GM12873 (cell line): ENCODE measurements around the gene POU6F2.

Source experiments
- TF ChIP-seq, protein P1 (sequence below): IDR thresholded peaks from 2 replicates; pipeline ENCODE4 v1.5.1; 2012; ENCODE audit warnings: low read depth, mild to moderate bottlenecking, moderate library complexity, low read length, control low read depth; ENCODE audit not compliant: insufficient read depth; ENCODE audit errors: missing control alignments

Gene POU6F2

DNA sequence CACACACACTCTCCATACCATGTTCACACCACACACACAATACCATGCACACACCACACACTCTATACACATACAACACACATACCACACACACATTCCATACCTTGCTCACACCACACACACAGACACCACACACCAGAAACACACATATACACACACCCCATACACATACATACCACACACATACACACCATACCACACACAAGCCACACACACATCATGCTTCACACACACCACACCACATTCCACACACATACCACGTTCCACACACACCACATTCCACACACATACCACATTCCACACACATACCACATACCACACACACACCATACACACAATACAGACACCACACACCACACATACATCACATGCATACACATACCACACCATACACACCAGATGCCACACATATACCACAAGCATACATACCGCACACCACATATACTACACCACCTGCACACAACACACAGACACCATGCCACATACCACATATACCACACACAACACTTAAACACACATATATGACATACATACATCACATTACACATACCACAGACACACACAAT is 282.7 kb downstream of the POU6F2 start:
- TF ChIP-seq, protein P1, sequence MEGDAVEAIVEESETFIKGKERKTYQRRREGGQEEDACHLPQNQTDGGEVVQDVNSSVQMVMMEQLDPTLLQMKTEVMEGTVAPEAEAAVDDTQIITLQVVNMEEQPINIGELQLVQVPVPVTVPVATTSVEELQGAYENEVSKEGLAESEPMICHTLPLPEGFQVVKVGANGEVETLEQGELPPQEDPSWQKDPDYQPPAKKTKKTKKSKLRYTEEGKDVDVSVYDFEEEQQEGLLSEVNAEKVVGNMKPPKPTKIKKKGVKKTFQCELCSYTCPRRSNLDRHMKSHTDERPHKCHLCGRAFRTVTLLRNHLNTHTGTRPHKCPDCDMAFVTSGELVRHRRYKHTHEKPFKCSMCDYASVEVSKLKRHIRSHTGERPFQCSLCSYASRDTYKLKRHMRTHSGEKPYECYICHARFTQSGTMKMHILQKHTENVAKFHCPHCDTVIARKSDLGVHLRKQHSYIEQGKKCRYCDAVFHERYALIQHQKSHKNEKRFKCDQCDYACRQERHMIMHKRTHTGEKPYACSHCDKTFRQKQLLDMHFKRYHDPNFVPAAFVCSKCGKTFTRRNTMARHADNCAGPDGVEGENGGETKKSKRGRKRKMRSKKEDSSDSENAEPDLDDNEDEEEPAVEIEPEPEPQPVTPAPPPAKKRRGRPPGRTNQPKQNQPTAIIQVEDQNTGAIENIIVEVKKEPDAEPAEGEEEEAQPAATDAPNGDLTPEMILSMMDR = no peak

DNA sequence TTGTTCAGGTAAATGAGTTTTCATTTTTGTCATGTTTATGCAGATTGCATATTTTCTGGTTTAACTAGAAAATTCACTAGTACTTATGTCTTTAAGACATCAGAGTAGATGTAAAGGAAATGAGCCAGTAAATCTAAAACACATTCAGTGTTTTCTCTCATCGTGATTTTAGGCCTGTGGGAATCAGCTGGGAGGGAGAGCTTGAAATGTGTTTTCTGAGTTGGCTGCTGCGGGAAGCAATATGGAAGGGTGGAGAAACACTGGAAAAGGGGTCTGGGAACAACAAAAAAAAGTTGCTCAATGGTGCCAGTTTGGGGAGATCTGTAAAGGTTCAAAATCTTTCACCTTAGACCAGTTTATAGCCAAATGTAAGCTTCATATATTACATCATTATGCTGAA is 284.1 kb downstream of the POU6F2 start:
- TF ChIP-seq, protein P1 = no peak

DNA sequence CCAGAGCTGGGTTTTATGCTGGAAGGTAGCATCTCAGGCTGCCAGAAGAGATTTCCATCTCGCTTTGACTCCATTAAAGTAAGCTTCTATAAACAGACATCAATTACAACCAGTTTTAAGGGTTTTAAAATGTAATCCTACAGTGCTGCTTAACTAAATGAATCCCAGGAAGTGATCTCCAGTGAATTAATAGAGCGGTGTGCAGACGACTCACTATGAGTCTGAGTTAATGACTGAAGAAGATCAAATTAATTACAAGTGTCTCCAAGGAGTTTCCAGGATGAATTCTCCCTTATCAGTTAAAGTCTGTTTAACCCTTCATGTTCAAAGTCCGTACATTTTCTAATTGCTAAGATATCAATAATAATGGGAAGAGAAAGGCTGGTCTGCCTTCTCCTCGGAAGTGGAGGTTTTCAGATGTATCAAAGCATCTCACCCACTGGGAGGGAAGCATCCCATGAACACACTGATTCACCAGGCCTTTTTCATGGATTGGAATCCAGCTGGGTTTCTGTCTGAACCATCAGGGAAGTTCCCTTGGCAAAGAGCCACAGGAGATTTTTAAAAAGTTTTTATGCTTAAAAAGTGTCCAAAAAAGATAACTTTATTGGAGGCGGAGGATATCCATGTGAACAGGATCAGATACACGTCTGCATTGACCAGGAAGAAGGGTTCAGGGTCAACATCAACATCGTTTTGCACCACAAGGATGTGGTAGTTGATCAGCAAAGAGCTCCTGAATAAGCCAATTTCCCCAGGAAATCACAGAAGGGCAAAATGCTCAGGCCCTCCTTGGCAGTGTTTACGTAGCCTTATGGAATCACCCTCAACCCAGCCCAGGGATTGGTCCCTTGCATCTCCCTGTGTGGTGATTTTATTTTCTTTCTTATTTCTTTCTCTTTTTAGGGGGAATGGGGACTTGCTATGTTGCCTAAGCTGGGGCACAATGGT is 288.2 kb downstream of the POU6F2 start:
- TF ChIP-seq, protein P1 = no peak

DNA sequence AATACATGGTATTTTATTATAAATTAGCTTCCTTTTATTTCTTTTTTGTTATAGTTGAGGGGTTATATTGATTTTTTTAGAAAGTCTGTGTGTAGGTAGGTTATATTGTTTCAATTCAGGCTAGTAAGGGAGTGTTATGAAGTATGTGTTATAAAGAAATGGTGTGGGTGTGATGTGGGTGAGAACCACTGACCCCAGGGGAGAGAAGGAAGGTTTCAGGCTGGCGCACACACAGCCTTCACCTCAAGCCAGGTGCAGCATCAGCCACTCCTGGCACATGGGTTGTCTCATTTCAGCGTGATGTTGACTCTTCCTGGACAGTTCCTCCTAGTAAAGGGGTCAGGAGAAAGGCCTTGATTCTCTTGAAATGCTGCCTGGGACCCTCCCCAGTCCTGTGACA is 291.3 kb downstream of the POU6F2 start:
- TF ChIP-seq, protein P1 = no peak

DNA sequence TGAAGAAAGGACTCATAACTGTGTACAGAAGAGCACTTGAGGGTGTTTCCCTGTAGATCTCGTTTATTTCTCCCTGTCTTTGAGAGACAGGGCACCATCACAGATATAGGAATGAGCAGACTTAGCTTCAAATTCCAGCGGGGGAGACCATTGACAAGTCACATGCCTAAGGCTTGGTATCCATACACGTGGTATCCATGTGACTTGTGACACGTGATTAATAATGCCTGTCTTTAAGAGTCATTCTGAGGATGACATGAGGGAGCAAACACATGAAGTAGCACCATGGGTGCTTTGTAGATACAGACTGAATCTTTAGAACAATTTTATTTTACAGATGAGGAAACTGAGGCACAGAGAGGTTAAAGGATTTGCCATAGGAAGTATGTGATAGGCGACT is 292.3 kb downstream of the POU6F2 start:
- TF ChIP-seq, protein P1 = no peak

DNA sequence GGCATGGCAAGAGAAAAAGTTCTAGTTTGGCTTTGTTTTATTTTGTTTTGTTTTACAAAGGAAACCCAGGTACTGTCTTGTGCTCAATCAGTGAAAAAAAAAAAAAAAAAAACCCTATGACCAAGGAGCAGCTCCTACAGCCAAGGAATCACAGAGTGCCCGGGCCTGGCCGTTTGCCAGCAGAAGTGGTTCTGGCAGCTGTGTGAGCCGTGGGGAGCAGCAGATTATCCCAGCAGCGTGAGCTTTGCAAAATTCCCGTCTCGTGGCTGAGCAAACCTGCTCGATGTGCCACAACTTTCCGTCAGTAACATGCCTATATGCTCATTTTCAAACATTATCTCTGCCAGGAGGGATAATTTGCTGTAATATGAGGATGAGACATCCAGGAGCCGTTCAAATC is 293.7 kb downstream of the POU6F2 start:
- TF ChIP-seq, protein P1 = no peak

DNA sequence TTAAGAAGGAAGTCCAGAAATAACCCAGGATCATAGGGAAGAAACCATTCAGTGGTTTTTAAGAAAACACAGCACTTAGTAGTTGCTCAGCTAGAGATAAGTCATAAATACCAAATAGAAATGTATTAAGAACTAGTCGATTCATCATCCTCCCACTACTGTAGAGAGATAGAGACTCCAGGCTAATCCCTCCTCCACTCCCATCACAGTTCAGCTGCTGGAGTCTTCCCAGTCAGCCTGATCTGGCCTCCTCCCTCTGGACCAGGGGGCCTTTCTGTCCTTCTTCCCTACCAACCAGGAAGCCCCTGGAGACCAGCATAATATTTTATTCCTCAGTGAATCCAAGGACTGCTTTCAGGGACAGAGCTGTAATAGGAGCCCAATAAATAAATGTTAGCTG is 294.4 kb downstream of the POU6F2 start:
- TF ChIP-seq, protein P1 = no peak
